ENCODE measurements around the gene CEP152.

DNA sequence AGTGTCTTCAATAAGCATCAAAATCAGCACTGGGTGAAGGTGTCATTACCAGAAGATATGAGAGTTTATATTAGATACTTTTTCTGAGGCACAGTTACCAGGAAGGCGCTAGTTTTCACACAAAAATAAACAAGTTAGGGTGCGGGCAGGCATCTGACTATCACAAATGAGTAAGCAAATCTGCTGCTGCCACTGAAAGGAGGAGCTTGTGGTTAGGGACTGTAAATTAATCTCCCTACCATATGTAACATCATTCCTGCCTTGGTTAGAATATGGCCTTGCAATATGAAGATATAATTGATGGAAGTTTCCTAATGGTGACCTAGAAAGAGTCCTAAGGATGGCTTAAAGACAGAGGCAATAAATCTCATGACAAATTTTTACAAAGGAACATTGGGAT is 47.5 kb upstream of the CEP152 start:
- TF ChIP-seq, protein P1, sequence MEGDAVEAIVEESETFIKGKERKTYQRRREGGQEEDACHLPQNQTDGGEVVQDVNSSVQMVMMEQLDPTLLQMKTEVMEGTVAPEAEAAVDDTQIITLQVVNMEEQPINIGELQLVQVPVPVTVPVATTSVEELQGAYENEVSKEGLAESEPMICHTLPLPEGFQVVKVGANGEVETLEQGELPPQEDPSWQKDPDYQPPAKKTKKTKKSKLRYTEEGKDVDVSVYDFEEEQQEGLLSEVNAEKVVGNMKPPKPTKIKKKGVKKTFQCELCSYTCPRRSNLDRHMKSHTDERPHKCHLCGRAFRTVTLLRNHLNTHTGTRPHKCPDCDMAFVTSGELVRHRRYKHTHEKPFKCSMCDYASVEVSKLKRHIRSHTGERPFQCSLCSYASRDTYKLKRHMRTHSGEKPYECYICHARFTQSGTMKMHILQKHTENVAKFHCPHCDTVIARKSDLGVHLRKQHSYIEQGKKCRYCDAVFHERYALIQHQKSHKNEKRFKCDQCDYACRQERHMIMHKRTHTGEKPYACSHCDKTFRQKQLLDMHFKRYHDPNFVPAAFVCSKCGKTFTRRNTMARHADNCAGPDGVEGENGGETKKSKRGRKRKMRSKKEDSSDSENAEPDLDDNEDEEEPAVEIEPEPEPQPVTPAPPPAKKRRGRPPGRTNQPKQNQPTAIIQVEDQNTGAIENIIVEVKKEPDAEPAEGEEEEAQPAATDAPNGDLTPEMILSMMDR (IDR thresholded peaks at IDR 0.05), result no peak
- TF ChIP-seq POLR2A (IDR thresholded peaks at IDR 0.05), result no peak

Data from lower leg skin (tissue), 3 donors.